SK-N-SH treated with all-trans-retinoic acid at 6 μM for 48 hours (cell line): ENCODE data around the gene SLC5A4.
"Not testable (repeated sequence)": the region's sequence is repeated elsewhere in the genome, so short reads cannot be mapped to it uniquely, and the experiment has no call there.

ENCODE experiments used
- ATAC-seq: fragments of 200-7000 bp; cut with Tn5 transposase; 3 replicates; pipeline ENCODE4 v1.9.1; 2020; ENCODE audit warnings: mild to moderate bottlenecking, moderate library complexity
- BACH2 ChIP-seq: fragments of 250-450 bp; sonication (Bioruptor Pico); IDR thresholded peaks from 2 replicates; pipeline ENCODE4 v1.9.0; 2021; ENCODE audit warnings: mild to moderate bottlenecking, borderline replicate concordance
- CREB5 ChIP-seq: fragments of 250-450 bp; sonication (Bioruptor Pico); IDR thresholded peaks from 2 replicates; pipeline ENCODE4 v1.5.1; 2020; ENCODE audit warnings: low read depth, mild to moderate bottlenecking, moderate library complexity
- CSDC2 ChIP-seq: fragments of 250-450 bp; sonication (Bioruptor Pico); IDR thresholded peaks from 2 replicates; pipeline ENCODE4 v1.5.0; 2020; ENCODE audit warnings: mild to moderate bottlenecking, moderate library complexity
- CSRNP3 ChIP-seq: fragments of 250-450 bp; sonication (Bioruptor Pico); IDR thresholded peaks from 2 replicates; pipeline ENCODE4 v1.5.1; 2021; ENCODE audit warnings: mild to moderate bottlenecking, moderate library complexity
- ESRRG ChIP-seq: fragments of 250-450 bp; sonication (Bioruptor Pico); IDR thresholded peaks from 2 replicates; pipeline ENCODE4 v1.6.1; 2021; ENCODE audit warnings: mild to moderate bottlenecking
- GLIS3 ChIP-seq: fragments of 250-450 bp; sonication (Bioruptor Pico); IDR thresholded peaks from 2 replicates; pipeline ENCODE4 v1.5.0; 2020; ENCODE audit warnings: mild to moderate bottlenecking, moderate library complexity
- ISL1 ChIP-seq: fragments of 250-450 bp; sonication (Bioruptor Pico); IDR thresholded peaks from 2 replicates; pipeline ENCODE4 v2.1.2; 2022; ENCODE audit warnings: mild to moderate bottlenecking, moderate library complexity
- OSR1 ChIP-seq: fragments of 250-450 bp; sonication (Bioruptor Pico); IDR thresholded peaks from 2 replicates; pipeline ENCODE4 v1.8.0; 2022; ENCODE audit warnings: moderate library complexity, mild to moderate bottlenecking, inconsistent platforms
- PPARA ChIP-seq: fragments of 250-450 bp; sonication (Bioruptor Pico); IDR thresholded peaks from 2 replicates; pipeline ENCODE4 v1.5.0; 2020; ENCODE audit warnings: mild to moderate bottlenecking, borderline replicate concordance
- RARB ChIP-seq: fragments of 250-450 bp; sonication (Bioruptor Pico); IDR thresholded peaks from 2 replicates; pipeline ENCODE4 v1.8.0; 2021; ENCODE audit warnings: mild to moderate bottlenecking, moderate library complexity
- SNAI2 ChIP-seq: fragments of 250-450 bp; sonication (Bioruptor Pico); IDR thresholded peaks from 2 replicates; pipeline ENCODE4 v1.5.0; 2020; ENCODE audit warnings: mild to moderate bottlenecking, moderate library complexity
- TCF4 ChIP-seq: fragments of 250-450 bp; sonication (Bioruptor Pico); IDR thresholded peaks from 2 replicates; pipeline ENCODE4 v1.8.0; 2021; ENCODE audit warnings: mild to moderate bottlenecking, moderate library complexity, borderline replicate concordance
- ZC3H10 ChIP-seq: fragments of 250-450 bp; sonication (Bioruptor Pico); IDR thresholded peaks from 2 replicates; pipeline ENCODE4 v1.5.1; 2021; ENCODE audit warnings: mild to moderate bottlenecking, moderate library complexity
- ZFP30 ChIP-seq: fragments of 450-650 bp; formaldehyde crosslinking; IDR thresholded peaks from 2 replicates; pipeline ENCODE4 v1.5.0; 2022; ENCODE audit warnings: mild to moderate bottlenecking, moderate library complexity
- ZNF565 ChIP-seq: fragments of 450-650 bp; formaldehyde crosslinking; conservative IDR thresholded peaks from 2 replicates; pipeline ENCODE4 v1.5.0; 2020; ENCODE audit warnings: low read depth, mild to moderate bottlenecking, moderate library complexity
- ZNF8 ChIP-seq: fragments of 450-650 bp; formaldehyde crosslinking; IDR thresholded peaks from 2 replicates; pipeline ENCODE4 v1.5.0; 2020; ENCODE audit warnings: mild to moderate bottlenecking, moderate library complexity
- TF ChIP-seq, protein P1 (sequence below): fragments of 250-450 bp; sonication (Bioruptor Pico); IDR thresholded peaks from 2 replicates; pipeline ENCODE4 v1.8.0; 2020; ENCODE audit warnings: mild to moderate bottlenecking, moderate library complexity, borderline replicate concordance
- TF ChIP-seq, protein P2 (sequence below): fragments of 250-450 bp; sonication (Bioruptor Pico); IDR thresholded peaks from 2 replicates; pipeline ENCODE4 v1.5.0; 2020; ENCODE audit warnings: mild to moderate bottlenecking, moderate library complexity
- TF ChIP-seq, protein P3 (sequence below): fragments of 250-450 bp; sonication (Bioruptor Pico); IDR thresholded peaks from 2 replicates; pipeline ENCODE4 v1.8.0; 2021; ENCODE audit warnings: low read depth, mild to moderate bottlenecking, moderate library complexity, borderline replicate concordance

Gene SLC5A4

DNA sequence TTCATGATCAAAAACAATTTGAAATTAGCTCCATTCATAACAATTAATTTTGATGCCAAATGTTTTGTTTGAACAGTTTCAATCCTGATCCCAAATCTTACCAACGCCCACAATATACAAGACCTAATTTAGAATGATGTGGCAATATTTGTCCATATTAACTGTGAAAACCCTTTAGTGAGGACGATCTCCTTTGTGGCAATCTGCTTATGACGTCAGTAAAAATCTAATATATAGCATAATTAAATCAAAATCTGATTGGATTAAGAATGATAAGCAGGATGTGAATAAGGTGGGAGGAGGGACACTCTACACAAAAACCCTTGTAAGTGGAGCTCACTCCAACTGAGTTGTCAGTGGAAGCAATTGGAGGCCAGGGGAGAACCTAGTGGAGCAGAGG is 11.9 kb upstream of the SLC5A4 start (continued):
- TF ChIP-seq, protein P1, sequence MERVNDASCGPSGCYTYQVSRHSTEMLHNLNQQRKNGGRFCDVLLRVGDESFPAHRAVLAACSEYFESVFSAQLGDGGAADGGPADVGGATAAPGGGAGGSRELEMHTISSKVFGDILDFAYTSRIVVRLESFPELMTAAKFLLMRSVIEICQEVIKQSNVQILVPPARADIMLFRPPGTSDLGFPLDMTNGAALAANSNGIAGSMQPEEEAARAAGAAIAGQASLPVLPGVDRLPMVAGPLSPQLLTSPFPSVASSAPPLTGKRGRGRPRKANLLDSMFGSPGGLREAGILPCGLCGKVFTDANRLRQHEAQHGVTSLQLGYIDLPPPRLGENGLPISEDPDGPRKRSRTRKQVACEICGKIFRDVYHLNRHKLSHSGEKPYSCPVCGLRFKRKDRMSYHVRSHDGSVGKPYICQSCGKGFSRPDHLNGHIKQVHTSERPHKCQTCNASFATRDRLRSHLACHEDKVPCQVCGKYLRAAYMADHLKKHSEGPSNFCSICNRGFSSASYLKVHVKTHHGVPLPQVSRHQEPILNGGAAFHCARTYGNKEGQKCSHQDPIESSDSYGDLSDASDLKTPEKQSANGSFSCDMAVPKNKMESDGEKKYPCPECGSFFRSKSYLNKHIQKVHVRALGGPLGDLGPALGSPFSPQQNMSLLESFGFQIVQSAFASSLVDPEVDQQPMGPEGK (CRISPR knock-in tag), result no peak
- no peak for TF ChIP-seq CSDC2 (CRISPR knock-in tag)
- TF ChIP-seq, protein P2, sequence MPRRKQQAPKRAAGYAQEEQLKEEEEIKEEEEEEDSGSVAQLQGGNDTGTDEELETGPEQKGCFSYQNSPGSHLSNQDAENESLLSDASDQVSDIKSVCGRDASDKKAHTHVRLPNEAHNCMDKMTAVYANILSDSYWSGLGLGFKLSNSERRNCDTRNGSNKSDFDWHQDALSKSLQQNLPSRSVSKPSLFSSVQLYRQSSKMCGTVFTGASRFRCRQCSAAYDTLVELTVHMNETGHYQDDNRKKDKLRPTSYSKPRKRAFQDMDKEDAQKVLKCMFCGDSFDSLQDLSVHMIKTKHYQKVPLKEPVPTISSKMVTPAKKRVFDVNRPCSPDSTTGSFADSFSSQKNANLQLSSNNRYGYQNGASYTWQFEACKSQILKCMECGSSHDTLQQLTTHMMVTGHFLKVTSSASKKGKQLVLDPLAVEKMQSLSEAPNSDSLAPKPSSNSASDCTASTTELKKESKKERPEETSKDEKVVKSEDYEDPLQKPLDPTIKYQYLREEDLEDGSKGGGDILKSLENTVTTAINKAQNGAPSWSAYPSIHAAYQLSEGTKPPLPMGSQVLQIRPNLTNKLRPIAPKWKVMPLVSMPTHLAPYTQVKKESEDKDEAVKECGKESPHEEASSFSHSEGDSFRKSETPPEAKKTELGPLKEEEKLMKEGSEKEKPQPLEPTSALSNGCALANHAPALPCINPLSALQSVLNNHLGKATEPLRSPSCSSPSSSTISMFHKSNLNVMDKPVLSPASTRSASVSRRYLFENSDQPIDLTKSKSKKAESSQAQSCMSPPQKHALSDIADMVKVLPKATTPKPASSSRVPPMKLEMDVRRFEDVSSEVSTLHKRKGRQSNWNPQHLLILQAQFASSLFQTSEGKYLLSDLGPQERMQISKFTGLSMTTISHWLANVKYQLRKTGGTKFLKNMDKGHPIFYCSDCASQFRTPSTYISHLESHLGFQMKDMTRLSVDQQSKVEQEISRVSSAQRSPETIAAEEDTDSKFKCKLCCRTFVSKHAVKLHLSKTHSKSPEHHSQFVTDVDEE (CRISPR knock-in tag), result no peak

- no peak for TF ChIP-seq SNAI2 (CRISPR knock-in tag)
- TF ChIP-seq BACH2 (CRISPR knock-in tag), result no peak
- TF ChIP-seq CSRNP3 (CRISPR knock-in tag), result no peak
- no peak for TF ChIP-seq CREB5 (CRISPR knock-in tag)
- no peak for TF ChIP-seq ZC3H10 (CRISPR knock-in tag)
- TF ChIP-seq, protein P3, sequence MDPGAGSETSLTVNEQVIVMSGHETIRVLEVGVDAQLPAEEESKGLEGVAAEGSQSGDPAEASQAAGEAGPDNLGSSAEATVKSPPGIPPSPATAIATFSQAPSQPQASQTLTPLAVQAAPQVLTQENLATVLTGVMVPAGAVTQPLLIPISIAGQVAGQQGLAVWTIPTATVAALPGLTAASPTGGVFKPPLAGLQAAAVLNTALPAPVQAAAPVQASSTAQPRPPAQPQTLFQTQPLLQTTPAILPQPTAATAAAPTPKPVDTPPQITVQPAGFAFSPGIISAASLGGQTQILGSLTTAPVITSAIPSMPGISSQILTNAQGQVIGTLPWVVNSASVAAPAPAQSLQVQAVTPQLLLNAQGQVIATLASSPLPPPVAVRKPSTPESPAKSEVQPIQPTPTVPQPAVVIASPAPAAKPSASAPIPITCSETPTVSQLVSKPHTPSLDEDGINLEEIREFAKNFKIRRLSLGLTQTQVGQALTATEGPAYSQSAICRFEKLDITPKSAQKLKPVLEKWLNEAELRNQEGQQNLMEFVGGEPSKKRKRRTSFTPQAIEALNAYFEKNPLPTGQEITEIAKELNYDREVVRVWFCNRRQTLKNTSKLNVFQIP (CRISPR knock-in tag), result no peak
- TF ChIP-seq GLIS3 (CRISPR knock-in tag), result no peak
- TF ChIP-seq ZFP30 (CRISPR knock-in tag), result no peak
- TF ChIP-seq ZNF565, result no peak
- no peak for TF ChIP-seq TCF4 (CRISPR knock-in tag)
- no peak for TF ChIP-seq ISL1
- no peak for TF ChIP-seq RARB (CRISPR knock-in tag)
- no peak for TF ChIP-seq ZNF8 (CRISPR knock-in tag)
- no peak for TF ChIP-seq ESRRG
- no peak for TF ChIP-seq PPARA (CRISPR knock-in tag)
- no peak for TF ChIP-seq CSDC2 (CRISPR knock-in tag)
- no peak for TF ChIP-seq OSR1 (CRISPR knock-in tag)
- TF ChIP-seq, protein P2 (CRISPR knock-in tag), result no peak
- peak; percentile 92 for ATAC-seq
Measured at GRCh38 chr22:32265882-32266767, 11.0 kb upstream of the SLC5A4 start.

- not testable (repeated sequence) for ATAC-seq
Measured at GRCh38 chr22:32263678-32264077, 8.5 kb upstream of the SLC5A4 start.
